HCT116 (cell line): ENCODE data around the gene SH3PXD2A. TPM values are rescaled to one million over a fixed set of nuclear protein-coding genes. Genes with fewer than 3 reads are reported as not detected.

Experiments
- ATAC-seq: fragments of 200-7000 bp; cut with Tn5 transposase; 2 replicates; pipeline ENCODE4 v1.9.1; 2020; ENCODE audit warnings: mild to moderate bottlenecking, moderate library complexity
- BruUV-seq: library from RNA; stranded (reverse); fragments of 400-500 nt; replicated peaks from 2 replicates; lab custom pipeline; 2021; lab: Mats Ljungman, UMichigan
- CTCF ChIA-PET: fragments of 300-600 bp; sonication (Branson Sonifier 250); formaldehyde crosslinking; loops from one replicate; lab custom pipeline; 2021; ENCODE audit warnings: antibody characterized with exemption; lab: Charles Lee
- POLR2A ChIA-PET: fragments of 300-600, 350-600 bp; sonication (Branson Sonifier 250); formaldehyde crosslinking; loops from one replicate; lab custom pipeline; 2021; ENCODE audit warnings: antibody characterized with exemption; lab: Charles Lee
- RAD21 ChIA-PET, 2 experiments: fragments of 300-600 bp; sonication (Branson Sonifier 250); formaldehyde crosslinking; loops; one replicate each; lab custom pipeline; 2023; ENCODE audit warnings: low total read pairs in 2 of 2; ENCODE audit not compliant: uncharacterized antibody in 2 of 2, unreplicated experiment in 2 of 2, low non-redundant PET in 1 of 2; lab: Charles Lee
- DNase-seq: peaks from one replicate; pipeline ENCODE4 v3.0.0-alpha.2; 2010; ENCODE audit warnings: low read depth, low spot score
- H2AFZ ChIP-seq: fragments of 200-600 bp; shearing (Covaris generic), sonication (generic); 2 replicates; pipeline ENCODE4 v1.6.1; 2017; ENCODE audit warnings: low read depth, mixed run types, mixed read lengths, antibody characterized with exemption, low read length; ENCODE audit not compliant: poor library complexity, severe bottlenecking
- H3K27ac ChIP-seq: 2 replicates; pipeline ENCODE4 v1.5.1; 2012; ENCODE audit warnings: low read depth, low read length
- H3K27me3 ChIP-seq: fragments of 200-600 bp; sonication (generic); 2 replicates; pipeline ENCODE4 v1.6.1; 2016; ENCODE audit warnings: mixed run types, low read length, mixed read lengths; ENCODE audit not compliant: insufficient read depth
- H3K36me3 ChIP-seq, 2 experiments: fragments of 200-500 bp in 1 of 2; fragments of 200-600 bp in 1 of 2; sonication (Bioruptor generic) in 1 of 2; sonication (generic) in 1 of 2; 2 replicates each; pipeline versions ENCODE4 v1.5.1 to v1.6.1; 2014 to 2016; ENCODE audit warnings: low read length in 2 of 2, inconsistent platforms in 1 of 2, mixed read lengths in 1 of 2, mixed run types in 1 of 2; ENCODE audit not compliant: insufficient read depth in 2 of 2, control insufficient read depth in 1 of 2
- H3K4me1 ChIP-seq, 2 experiments: fragments of 200-600 bp in 1 of 2; sonication (generic) in 1 of 2; 2 replicates each; pipeline versions ENCODE4 v1.5.1 to v1.6.1; 2012 to 2017; ENCODE audit warnings: low read length in 2 of 2, inconsistent platforms in 1 of 2, mild to moderate bottlenecking in 1 of 2, mixed read lengths in 1 of 2, mixed run types in 1 of 2, moderate library complexity in 1 of 2; ENCODE audit not compliant: insufficient read depth in 2 of 2, control insufficient read depth in 1 of 2
- H3K4me2 ChIP-seq: fragments of 200-600 bp; sonication (generic); 2 replicates; pipeline ENCODE4 v1.6.1; 2017; ENCODE audit warnings: mixed run types, low read length, mixed read lengths
- H3K4me3 ChIP-seq, 2 experiments: fragments of 200-600 bp in 1 of 2; sonication (generic) in 1 of 2; replicated peaks in 1 of 2; 2 replicates each; pipeline ENCODE4 v1.5.1; 2011 to 2016; ENCODE audit warnings: low read length in 2 of 2, control low read depth in 1 of 2, low read depth in 1 of 2, mild to moderate bottlenecking in 1 of 2, mixed read lengths in 1 of 2, mixed run types in 1 of 2
- H3K79me2 ChIP-seq: fragments of 200-600 bp; sonication (generic); 2 replicates; pipeline ENCODE4 v1.6.1; 2017; ENCODE audit warnings: mild to moderate bottlenecking, mixed run types, low read length, moderate library complexity, mixed read lengths; ENCODE audit not compliant: insufficient read depth
- H3K9ac ChIP-seq: fragments of 200-600 bp; sonication (generic); 2 replicates; pipeline ENCODE4 v1.6.1; 2016; ENCODE audit warnings: low read length, mixed read lengths
- H3K9me2 ChIP-seq: fragments of 200-600 bp; sonication (generic), shearing (Covaris generic); 2 replicates; pipeline ENCODE4 v1.6.1; 2017; ENCODE audit warnings: mixed run types, mild to moderate bottlenecking, moderate library complexity; ENCODE audit not compliant: insufficient read depth
- H3K9me3 ChIP-seq, 2 experiments: fragments of 200-500 bp in 1 of 2; fragments of 200-600 bp in 1 of 2; sonication (Bioruptor generic) in 1 of 2; sonication (generic) in 1 of 2; 2 replicates each; pipeline ENCODE4 v1.6.1; 2014 to 2017; ENCODE audit warnings: low read length in 2 of 2, mixed read lengths in 2 of 2, inconsistent platforms in 1 of 2, low read depth in 1 of 2, mild to moderate bottlenecking in 1 of 2, mixed run types in 1 of 2, moderate library complexity in 1 of 2; ENCODE audit not compliant: control insufficient read depth in 1 of 2, insufficient read depth in 1 of 2
- H4K20me1 ChIP-seq: fragments of 200-600 bp; sonication (generic), shearing (Covaris generic); 2 replicates; pipeline ENCODE4 v1.6.1; 2017; ENCODE audit warnings: mixed run types, mild to moderate bottlenecking, moderate library complexity; ENCODE audit not compliant: insufficient read depth
- CEBPB ChIP-seq: IDR thresholded peaks from 2 replicates; pipeline ENCODE4 v1.6.1; 2012; ENCODE audit warnings: low read depth
- EZH2 ChIP-seq: fragments of 200-600 bp; sonication (generic); IDR thresholded peaks from 2 replicates; pipeline ENCODE4 v1.6.1; 2017; ENCODE audit warnings: antibody characterized with exemption, mixed run types
- EZH2phosphoT487 ChIP-seq: fragments of 200-600 bp; IDR thresholded peaks from 2 replicates; pipeline ENCODE4 v1.6.1; 2018; ENCODE audit warnings: antibody characterized with exemption, borderline replicate concordance
- POLR2A ChIP-seq: IDR thresholded peaks from 2 replicates; pipeline ENCODE4 v1.7.0; 2011; ENCODE audit warnings: borderline replicate concordance; ENCODE audit not compliant: insufficient read depth, insufficient read length; ENCODE audit errors: extremely low read depth
- POLR2AphosphoS5 ChIP-seq: IDR thresholded peaks from 2 replicates; pipeline ENCODE4 v1.6.1; 2011; ENCODE audit warnings: mild to moderate bottlenecking, low read depth, low read length, moderate library complexity
- RAD21 ChIP-seq: IDR thresholded peaks from 2 replicates; pipeline ENCODE4 v1.6.1; 2012; ENCODE audit warnings: low read depth, mild to moderate bottlenecking
- SP1 ChIP-seq: IDR thresholded peaks from 2 replicates; pipeline ENCODE4 v1.6.1; 2012; ENCODE audit warnings: low read depth
- YY1 ChIP-seq: IDR thresholded peaks from 2 replicates; pipeline ENCODE4 v1.6.1; 2011; ENCODE audit warnings: low read length, low read depth, moderate library complexity, mild to moderate bottlenecking; ENCODE audit not compliant: insufficient replicate concordance; ENCODE audit errors: extremely low read depth
- ZFX ChIP-seq: fragments of 450-650 bp; IDR thresholded peaks from 2 replicates; pipeline ENCODE4 v1.6.1; 2017
- intact Hi-C: fragments of 100-400 bp; cut with micrococcal nuclease; formaldehyde crosslinking; loops from 2 replicates; pipeline ENCODE4 v1.10.0; 2022
- total RNA-seq: library from RNA; stranded (reverse); gene quantifications from one replicate; pipeline ENCODE4 v1.2.1, GENCODE V29; 2021; ENCODE audit not compliant: unreplicated experiment
- TF ChIP-seq, protein P1 (sequence below): IDR thresholded peaks from 2 replicates; pipeline ENCODE4 v1.6.1; 2012
- TF ChIP-seq, protein P2 (sequence below): IDR thresholded peaks from 2 replicates; pipeline ENCODE4 v1.6.1; 2012; ENCODE audit warnings: low read depth
- TF ChIP-seq, protein P3 (sequence below): IDR thresholded peaks from 2 replicates; pipeline ENCODE4 v1.6.1; 2012
- TF ChIP-seq, protein P4 (sequence below), 3 experiments: fragments of 200-600 bp in 1 of 3; sonication (generic) in 1 of 3; IDR thresholded peaks in 2 of 3; conservative IDR thresholded peaks in 1 of 3; 2 replicates each; pipeline ENCODE4 v1.5.1; 2012 to 2017; ENCODE audit warnings: low read depth in 2 of 3, low read length in 2 of 3, antibody characterized with exemption in 1 of 3, borderline replicate concordance in 1 of 3, control low read depth in 1 of 3, mild to moderate bottlenecking in 1 of 3, mixed read lengths in 1 of 3, mixed run types in 1 of 3, moderate library complexity in 1 of 3; ENCODE audit not compliant: insufficient read depth in 1 of 3

SH3PXD2A gene
- total RNA-seq, 1 experiment from 2014 or later: 8.7 TPM

DNA sequence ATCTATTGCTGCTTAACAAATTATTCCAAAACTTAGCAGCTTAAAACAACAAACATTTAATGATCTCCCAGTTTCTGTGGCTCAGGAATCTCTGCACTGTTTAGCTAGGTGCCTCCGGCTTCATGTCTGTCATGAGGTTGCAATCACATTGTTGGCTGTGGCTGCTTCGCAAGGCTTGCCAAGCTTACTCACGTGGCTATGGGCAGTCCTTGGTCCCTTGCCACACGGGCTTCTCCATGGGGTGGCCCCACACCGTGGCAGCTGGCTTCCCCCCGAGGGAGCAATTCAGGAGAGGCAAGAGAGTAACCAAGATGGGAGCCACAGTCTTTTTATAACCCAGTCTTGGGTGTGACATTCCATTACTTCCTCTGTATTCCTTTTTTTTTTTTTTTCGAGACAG, 294.5 kb downstream of the SH3PXD2A start:
- H3K9ac ChIP-seq: no peak overlapping the region
- no peaks in the 10 kb centered on the region for H3K36me3 ChIP-seq
- intact Hi-C loops: no loop called here
- ATAC-seq: no peak
- no peak overlapping the region for H3K4me3 ChIP-seq
- no peaks in the 10 kb centered on the region for H3K79me2 ChIP-seq
- CTCF ChIA-PET: interaction anchor here (1.2 kb wide), 1 partner anchor 76 kb away, joined by 3 read pairs; no protein-coding TSS in a partner anchor
- BruUV-seq: no TSS peak
- H3K27ac ChIP-seq: no peak overlapping the region
- H3K27me3 ChIP-seq: peaks cover 5% of the 10 kb centered on the region; the same call in 1 of the 2 replicates
- H2AFZ ChIP-seq: no peak overlapping the region
- no peaks in the 10 kb centered on the region for H3K9me2 ChIP-seq
- no peaks in the 10 kb centered on the region for H3K9me3 ChIP-seq
- TF ChIP-seq SP1 (no peak), POLR2AphosphoS5 (no peak), POLR2A (no peak), ZFX (no peak), EZH2phosphoT487 (no peak), CEBPB (no peak)
- TF ChIP-seq, protein P1, sequence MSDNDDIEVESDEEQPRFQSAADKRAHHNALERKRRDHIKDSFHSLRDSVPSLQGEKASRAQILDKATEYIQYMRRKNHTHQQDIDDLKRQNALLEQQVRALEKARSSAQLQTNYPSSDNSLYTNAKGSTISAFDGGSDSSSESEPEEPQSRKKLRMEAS: no peak
- no peak overlapping the region for H3K4me2 ChIP-seq
- POLR2A ChIA-PET: no interaction called here
- peaks cover 0 to 10% of the 10 kb centered on the region in 2 experiments; a peak in 1 of 4 replicates for H3K4me1 ChIP-seq
- RAD21 ChIA-PET: no interaction called here
- no peaks in the 10 kb centered on the region for H4K20me1 ChIP-seq
- DNase-seq: no peak

DNA sequence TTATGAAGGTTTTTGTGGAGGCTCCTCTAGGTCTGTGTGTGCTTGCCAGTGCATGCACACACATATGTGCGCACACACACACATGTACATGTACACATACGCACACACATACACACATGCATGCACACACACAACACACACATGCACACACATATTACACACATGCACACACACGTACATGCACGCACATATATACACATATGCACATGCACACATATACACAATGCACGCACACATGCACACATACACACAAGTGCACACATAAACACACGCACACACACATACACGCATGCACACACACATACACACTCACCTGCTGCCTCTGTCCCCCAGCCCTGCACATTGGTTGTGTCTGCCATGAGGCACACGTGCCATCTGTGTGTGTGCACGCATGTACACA, 295.6 kb downstream of the SH3PXD2A start:
- Histone ChIP-seq H3K4me3 (no peak overlapping the region), H3K27ac (no peak overlapping the region), H3K79me2 (no peaks in the 10 kb centered on the region), H3K9me3 (no peaks in the 10 kb centered on the region), H3K4me2 (no peak overlapping the region), H3K9ac (no peak overlapping the region), H4K20me1 (no peaks in the 10 kb centered on the region), H3K36me3 (no peaks in the 10 kb centered on the region), H3K4me1 (peaks cover 0 to 13% of the 10 kb centered on the region in 2 experiments; a peak in 1 of 4 replicates), H3K9me2 (no peaks in the 10 kb centered on the region), H2AFZ (no peak overlapping the region), H3K27me3 (peaks cover 5% of the 10 kb centered on the region; the same call in 1 of the 2 replicates)
- no TSS peak for BruUV-seq
- POLR2A ChIA-PET: no interaction called here
- no peak for DNase-seq
- RAD21 ChIA-PET: no interaction called here
- intact Hi-C loops: no loop called here
- CTCF ChIA-PET: no interaction called here
- no peak for ATAC-seq
- TF ChIP-seq, protein P2, sequence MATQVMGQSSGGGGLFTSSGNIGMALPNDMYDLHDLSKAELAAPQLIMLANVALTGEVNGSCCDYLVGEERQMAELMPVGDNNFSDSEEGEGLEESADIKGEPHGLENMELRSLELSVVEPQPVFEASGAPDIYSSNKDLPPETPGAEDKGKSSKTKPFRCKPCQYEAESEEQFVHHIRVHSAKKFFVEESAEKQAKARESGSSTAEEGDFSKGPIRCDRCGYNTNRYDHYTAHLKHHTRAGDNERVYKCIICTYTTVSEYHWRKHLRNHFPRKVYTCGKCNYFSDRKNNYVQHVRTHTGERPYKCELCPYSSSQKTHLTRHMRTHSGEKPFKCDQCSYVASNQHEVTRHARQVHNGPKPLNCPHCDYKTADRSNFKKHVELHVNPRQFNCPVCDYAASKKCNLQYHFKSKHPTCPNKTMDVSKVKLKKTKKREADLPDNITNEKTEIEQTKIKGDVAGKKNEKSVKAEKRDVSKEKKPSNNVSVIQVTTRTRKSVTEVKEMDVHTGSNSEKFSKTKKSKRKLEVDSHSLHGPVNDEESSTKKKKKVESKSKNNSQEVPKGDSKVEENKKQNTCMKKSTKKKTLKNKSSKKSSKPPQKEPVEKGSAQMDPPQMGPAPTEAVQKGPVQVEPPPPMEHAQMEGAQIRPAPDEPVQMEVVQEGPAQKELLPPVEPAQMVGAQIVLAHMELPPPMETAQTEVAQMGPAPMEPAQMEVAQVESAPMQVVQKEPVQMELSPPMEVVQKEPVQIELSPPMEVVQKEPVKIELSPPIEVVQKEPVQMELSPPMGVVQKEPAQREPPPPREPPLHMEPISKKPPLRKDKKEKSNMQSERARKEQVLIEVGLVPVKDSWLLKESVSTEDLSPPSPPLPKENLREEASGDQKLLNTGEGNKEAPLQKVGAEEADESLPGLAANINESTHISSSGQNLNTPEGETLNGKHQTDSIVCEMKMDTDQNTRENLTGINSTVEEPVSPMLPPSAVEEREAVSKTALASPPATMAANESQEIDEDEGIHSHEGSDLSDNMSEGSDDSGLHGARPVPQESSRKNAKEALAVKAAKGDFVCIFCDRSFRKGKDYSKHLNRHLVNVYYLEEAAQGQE: no peak
- TF ChIP-seq, protein P3, sequence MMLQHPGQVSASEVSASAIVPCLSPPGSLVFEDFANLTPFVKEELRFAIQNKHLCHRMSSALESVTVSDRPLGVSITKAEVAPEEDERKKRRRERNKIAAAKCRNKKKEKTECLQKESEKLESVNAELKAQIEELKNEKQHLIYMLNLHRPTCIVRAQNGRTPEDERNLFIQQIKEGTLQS: no peak
- TF ChIP-seq EZH2: no peak
- TF ChIP-seq ZFX: no peak
- no peak for TF ChIP-seq CEBPB
- TF ChIP-seq RAD21: no peak
- TF ChIP-seq, protein P1: no peak
- TF ChIP-seq SP1: no peak
- TF ChIP-seq, protein P4, sequence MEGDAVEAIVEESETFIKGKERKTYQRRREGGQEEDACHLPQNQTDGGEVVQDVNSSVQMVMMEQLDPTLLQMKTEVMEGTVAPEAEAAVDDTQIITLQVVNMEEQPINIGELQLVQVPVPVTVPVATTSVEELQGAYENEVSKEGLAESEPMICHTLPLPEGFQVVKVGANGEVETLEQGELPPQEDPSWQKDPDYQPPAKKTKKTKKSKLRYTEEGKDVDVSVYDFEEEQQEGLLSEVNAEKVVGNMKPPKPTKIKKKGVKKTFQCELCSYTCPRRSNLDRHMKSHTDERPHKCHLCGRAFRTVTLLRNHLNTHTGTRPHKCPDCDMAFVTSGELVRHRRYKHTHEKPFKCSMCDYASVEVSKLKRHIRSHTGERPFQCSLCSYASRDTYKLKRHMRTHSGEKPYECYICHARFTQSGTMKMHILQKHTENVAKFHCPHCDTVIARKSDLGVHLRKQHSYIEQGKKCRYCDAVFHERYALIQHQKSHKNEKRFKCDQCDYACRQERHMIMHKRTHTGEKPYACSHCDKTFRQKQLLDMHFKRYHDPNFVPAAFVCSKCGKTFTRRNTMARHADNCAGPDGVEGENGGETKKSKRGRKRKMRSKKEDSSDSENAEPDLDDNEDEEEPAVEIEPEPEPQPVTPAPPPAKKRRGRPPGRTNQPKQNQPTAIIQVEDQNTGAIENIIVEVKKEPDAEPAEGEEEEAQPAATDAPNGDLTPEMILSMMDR (IDR thresholded peaks at IDR 0.05 in 2 of 3, conservative IDR thresholded peaks at IDR 0.05 in 1 of 3; ENCODE audit: borderline replicate concordance in 1 of 3, insufficient read depth in 1 of 3, low read depth in 2 of 3, low read length in 2 of 3): no peak
- TF ChIP-seq YY1: no peak
